OCI-LY1 (cell line): ENCODE data around the gene RTKN2.

Experiments
- H2AFZ ChIP-seq: fragments of 200-600 bp; sonication (generic), shearing (Covaris generic); 2 replicates; pipeline ENCODE4 v1.6.0; 2014; ENCODE audit warnings: antibody characterized with exemption, mild to moderate bottlenecking, low read length
- H3F3A ChIP-seq: fragments of 200-600 bp; sonication (generic), shearing (Covaris generic); 2 replicates; pipeline ENCODE4 v1.6.0; 2014; ENCODE audit warnings: mild to moderate bottlenecking, antibody characterized with exemption, low read length, moderate library complexity; ENCODE audit not compliant: insufficient read depth
- H3K27ac ChIP-seq: fragments of 200-600 bp; sonication (generic); 2 replicates; pipeline ENCODE4 v1.5.1; 2014; ENCODE audit warnings: low read length, mixed run types, mild to moderate bottlenecking, low read depth; ENCODE audit not compliant: poor library complexity, severe bottlenecking
- H3K27me3 ChIP-seq: fragments of 200-600 bp; sonication (generic); 2 replicates; pipeline ENCODE4 v1.6.0; 2014; ENCODE audit warnings: antibody characterized with exemption, mild to moderate bottlenecking, low read length, moderate library complexity; ENCODE audit not compliant: insufficient read depth
- H3K36me3 ChIP-seq: fragments of 200-600 bp; sonication (generic); 2 replicates; pipeline ENCODE4 v1.6.1; 2014; ENCODE audit warnings: mild to moderate bottlenecking, antibody characterized with exemption, low read length, moderate library complexity, mixed read lengths; ENCODE audit not compliant: insufficient read depth
- H3K4me1 ChIP-seq: fragments of 200-600 bp; sonication (generic); 2 replicates; pipeline ENCODE4 v1.5.1; 2014; ENCODE audit warnings: mild to moderate bottlenecking, low read length, moderate library complexity; ENCODE audit not compliant: insufficient read depth, severe bottlenecking
- H3K4me2 ChIP-seq: fragments of 200-600 bp; sonication (generic), shearing (Covaris generic); 2 replicates; pipeline ENCODE4 v1.6.1; 2014; ENCODE audit warnings: low read length
- H3K4me3 ChIP-seq: fragments of 200-600 bp; sonication (generic); 2 replicates; pipeline ENCODE4 v1.5.1; 2014; ENCODE audit warnings: low read length, low read depth, mild to moderate bottlenecking, mixed read lengths; ENCODE audit not compliant: poor library complexity, severe bottlenecking
- H3K79me2 ChIP-seq: fragments of 200-600 bp; shearing (Covaris generic); 2 replicates; pipeline ENCODE4 v1.6.1; 2016; ENCODE audit warnings: mixed run types, low read length, mixed read lengths; ENCODE audit not compliant: insufficient read depth
- H3K9ac ChIP-seq: fragments of 200-600 bp; sonication (generic), shearing (Covaris generic); 2 replicates; pipeline ENCODE4 v1.6.1; 2014; ENCODE audit warnings: mild to moderate bottlenecking, low read length, mixed read lengths
- H3K9me2 ChIP-seq: fragments of 200-600 bp; sonication (generic), shearing (Covaris generic); 2 replicates; pipeline ENCODE4 v1.6.1; 2014; ENCODE audit warnings: low read depth, mild to moderate bottlenecking, low read length, mixed read lengths
- H3K9me3 ChIP-seq: fragments of 200-600 bp; shearing (Covaris generic); 2 replicates; pipeline ENCODE4 v1.6.1; 2014; ENCODE audit warnings: low read length, mixed read lengths
- H4K20me1 ChIP-seq: fragments of 200-600 bp; sonication (generic), shearing (Covaris generic); 2 replicates; pipeline ENCODE4 v1.6.0; 2016; ENCODE audit warnings: mild to moderate bottlenecking, low read length; ENCODE audit not compliant: insufficient read depth
- EZH2 ChIP-seq: fragments of 200-600 bp; sonication (generic), shearing (Covaris generic); IDR thresholded peaks from 2 replicates; pipeline ENCODE4 v1.8.0; 2017; ENCODE audit warnings: borderline replicate concordance, mixed run types, mild to moderate bottlenecking, antibody characterized with exemption, low read length, moderate library complexity, mixed read lengths
- TF ChIP-seq, protein P1 (sequence below): fragments of 200-600 bp; sonication (generic), shearing (Covaris generic); IDR thresholded peaks from 2 replicates; pipeline ENCODE4 v1.5.1; 2017; ENCODE audit warnings: mild to moderate bottlenecking, antibody characterized with exemption, low read length, moderate library complexity, mixed read lengths

The RTKN2 gene

GRCh38 chr10:62248465-62248864 is 20.2 kb downstream of the RTKN2 start:
- TF ChIP-seq, protein P1, sequence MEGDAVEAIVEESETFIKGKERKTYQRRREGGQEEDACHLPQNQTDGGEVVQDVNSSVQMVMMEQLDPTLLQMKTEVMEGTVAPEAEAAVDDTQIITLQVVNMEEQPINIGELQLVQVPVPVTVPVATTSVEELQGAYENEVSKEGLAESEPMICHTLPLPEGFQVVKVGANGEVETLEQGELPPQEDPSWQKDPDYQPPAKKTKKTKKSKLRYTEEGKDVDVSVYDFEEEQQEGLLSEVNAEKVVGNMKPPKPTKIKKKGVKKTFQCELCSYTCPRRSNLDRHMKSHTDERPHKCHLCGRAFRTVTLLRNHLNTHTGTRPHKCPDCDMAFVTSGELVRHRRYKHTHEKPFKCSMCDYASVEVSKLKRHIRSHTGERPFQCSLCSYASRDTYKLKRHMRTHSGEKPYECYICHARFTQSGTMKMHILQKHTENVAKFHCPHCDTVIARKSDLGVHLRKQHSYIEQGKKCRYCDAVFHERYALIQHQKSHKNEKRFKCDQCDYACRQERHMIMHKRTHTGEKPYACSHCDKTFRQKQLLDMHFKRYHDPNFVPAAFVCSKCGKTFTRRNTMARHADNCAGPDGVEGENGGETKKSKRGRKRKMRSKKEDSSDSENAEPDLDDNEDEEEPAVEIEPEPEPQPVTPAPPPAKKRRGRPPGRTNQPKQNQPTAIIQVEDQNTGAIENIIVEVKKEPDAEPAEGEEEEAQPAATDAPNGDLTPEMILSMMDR: peak; percentile 34; the same call in 1 of the 2 replicates
- TF ChIP-seq EZH2: no peak
- Histone ChIP-seq H3K79me2 (peaks cover 29% of the 10 kb centered on the region; the same call in 1 of the 2 replicates), H3K4me3 (no peak overlapping the region), H3K4me1 (peaks cover 58% of the 10 kb centered on the region), H3K9me3 (no peaks in the 10 kb centered on the region), H3K4me2 (no peak overlapping the region), H3K9me2 (no peaks in the 10 kb centered on the region), H3F3A (no peaks in the 10 kb centered on the region; the same call in none of the 2 replicates), H3K36me3 (no peaks in the 10 kb centered on the region), H3K9ac (no peak overlapping the region), H3K27ac (no peak overlapping the region), H3K27me3 (no peaks in the 10 kb centered on the region), H4K20me1 (no peaks in the 10 kb centered on the region), H2AFZ (no peak overlapping the region)

GRCh38 chr10:62244785-62245467 is 23.7 kb downstream of the RTKN2 start:
- no peaks in the 10 kb centered on the region for H4K20me1 ChIP-seq
- H3K9ac ChIP-seq: no peak overlapping the region; the same call in 1 of the 2 replicates
- H3K9me2 ChIP-seq: no peaks in the 10 kb centered on the region
- H3K27me3 ChIP-seq: no peaks in the 10 kb centered on the region
- no peaks in the 10 kb centered on the region for H3K9me3 ChIP-seq
- H3K4me2 ChIP-seq: peak overlapping the region; percentile 35
- peaks cover 19% of the 10 kb centered on the region; the same call in 1 of the 2 replicates for H3K79me2 ChIP-seq
- no peak overlapping the region for H3K4me3 ChIP-seq
- H3F3A ChIP-seq: no peaks in the 10 kb centered on the region; the same call in 1 of the 2 replicates
- TF ChIP-seq, protein P1: peak; percentile 90
- TF ChIP-seq EZH2: no peak
- no peak overlapping the region for H2AFZ ChIP-seq
- H3K4me1 ChIP-seq: peaks cover 72% of the 10 kb centered on the region
- H3K27ac ChIP-seq: peak overlapping the region; percentile 79
- no peaks in the 10 kb centered on the region for H3K36me3 ChIP-seq

DNA sequence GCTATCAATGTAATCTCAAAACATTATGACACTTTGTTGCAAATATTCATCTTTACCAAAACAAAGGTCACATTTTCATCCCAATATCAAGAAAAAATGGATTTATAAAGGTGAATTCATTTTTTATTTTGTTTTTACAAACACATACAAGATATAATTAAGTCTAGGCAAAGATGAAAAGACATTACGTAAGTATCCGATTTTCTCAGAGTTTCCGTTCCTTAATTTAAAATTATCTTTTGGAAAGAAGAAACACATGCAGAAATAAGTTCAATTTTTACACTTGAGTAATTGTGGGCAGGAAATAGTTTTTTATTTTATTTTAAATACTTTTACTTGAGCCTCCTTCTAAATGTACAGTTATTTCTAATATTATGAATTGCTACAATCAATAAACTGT is 24.6 kb downstream of the RTKN2 start:
- Histone ChIP-seq H3K4me2 (peak overlapping the region; percentile 44), H4K20me1 (no peaks in the 10 kb centered on the region), H3K9me3 (no peaks in the 10 kb centered on the region), H3K27ac (peak overlapping the region; percentile 79), H3K4me1 (peaks cover 67% of the 10 kb centered on the region), H3K4me3 (no peak overlapping the region), H2AFZ (no peak overlapping the region), H3K9ac (peak overlapping the region; percentile 28), H3K79me2 (peaks cover 17% of the 10 kb centered on the region; the same call in 1 of the 2 replicates), H3K36me3 (no peaks in the 10 kb centered on the region), H3K9me2 (no peaks in the 10 kb centered on the region), H3K27me3 (no peaks in the 10 kb centered on the region), H3F3A (no peaks in the 10 kb centered on the region; the same call in 1 of the 2 replicates)
- TF ChIP-seq EZH2: no peak
- TF ChIP-seq, protein P1: no peak
